Measurements from ENCODE around the gene CACNA2D3. TPM values are rescaled to one million over a fixed set of nuclear protein-coding genes. Genes with fewer than 3 reads are reported as not detected.

The CACNA2D3 gene
- total RNA-seq, 1 donor from 2014 or later: 3.2 TPM

GRCh38 chr3:54530944-54531343 is 408.6 kb downstream of the CACNA2D3 start:
- DNase-seq (ENCODE audit: low read depth): no peak

- no peak for DNase-seq (ENCODE audit: low read depth)
Measured at GRCh38 chr3:54531741-54532140, 409.4 kb downstream of the CACNA2D3 start.

GRCh38 chr3:54533856-54534255 is 411.5 kb downstream of the CACNA2D3 start:
- no peak for DNase-seq (ENCODE audit: low read depth)

GRCh38 chr3:54535619-54536018 is 413.3 kb downstream of the CACNA2D3 start:
- no peak for DNase-seq (ENCODE audit: low read depth)

- no peak for DNase-seq (ENCODE audit: low read depth)
Measured at GRCh38 chr3:54536450-54536849, 414.1 kb downstream of the CACNA2D3 start.

- DNase-seq (ENCODE audit: low read depth): no peak
Measured at GRCh38 chr3:54537506-54537905, 415.2 kb downstream of the CACNA2D3 start.

- DNase-seq (ENCODE audit: low read depth): no peak
Measured at GRCh38 chr3:54538346-54538745, 416.0 kb downstream of the CACNA2D3 start.

- no peak for DNase-seq (ENCODE audit: low read depth)
Measured at GRCh38 chr3:54541369-54541768, 419.0 kb downstream of the CACNA2D3 start.

GRCh38 chr3:54543446-54543845 is 421.1 kb downstream of the CACNA2D3 start:
- DNase-seq (ENCODE audit: low read depth): no peak

GRCh38 chr3:54547051-54547450 is 424.7 kb downstream of the CACNA2D3 start:
- no peak for DNase-seq (ENCODE audit: low read depth)

GRCh38 chr3:54547846-54548245 is 425.5 kb downstream of the CACNA2D3 start:
- no peak for DNase-seq (ENCODE audit: low read depth)

GRCh38 chr3:54549607-54550220 is 427.4 kb downstream of the CACNA2D3 start:
- no peak for DNase-seq (ENCODE audit: low read depth)

GRCh38 chr3:54550221-54550977 is 428.0 kb downstream of the CACNA2D3 start:
- DNase-seq (ENCODE audit: low read depth): no peak

- no peak for DNase-seq (ENCODE audit: low read depth)
Measured at GRCh38 chr3:54556630-54557029, 434.3 kb downstream of the CACNA2D3 start.

- DNase-seq (ENCODE audit: low read depth): no peak
Measured at GRCh38 chr3:54557538-54558428, 435.4 kb downstream of the CACNA2D3 start.

- DNase-seq (ENCODE audit: low read depth): no peak
Measured at GRCh38 chr3:54563501-54564200, 441.3 kb downstream of the CACNA2D3 start.

GRCh38 chr3:54564374-54564925 is 442.1 kb downstream of the CACNA2D3 start:
- no peak for DNase-seq (ENCODE audit: low read depth)

GRCh38 chr3:54565956-54566355 is 443.6 kb downstream of the CACNA2D3 start:
- DNase-seq (ENCODE audit: low read depth): no peak

GRCh38 chr3:54567949-54568348 is 445.6 kb downstream of the CACNA2D3 start:
- DNase-seq (ENCODE audit: low read depth): no peak

- DNase-seq (ENCODE audit: low read depth): no peak
Measured at GRCh38 chr3:54570008-54570407, 447.7 kb downstream of the CACNA2D3 start.

GRCh38 chr3:54572197-54572895 is 450.0 kb downstream of the CACNA2D3 start:
- peak; percentile 71 for DNase-seq (ENCODE audit: low read depth)

Data from renal cortical epithelial cell (primary cell).